GM18526 (cell line): ENCODE measurements around the gene TBX4.

Experiments used
- POLR2A ChIP-seq: IDR thresholded peaks from 3 replicates; pipeline ENCODE4 v1.6.1; 2011; ENCODE audit not compliant: insufficient read length; ENCODE audit errors: extremely low read depth

The TBX4 gene

GRCh38 chr17:61422116-61422799, 30.0 kb upstream of the TBX4 start:
- TF ChIP-seq POLR2A: no peak

DNA sequence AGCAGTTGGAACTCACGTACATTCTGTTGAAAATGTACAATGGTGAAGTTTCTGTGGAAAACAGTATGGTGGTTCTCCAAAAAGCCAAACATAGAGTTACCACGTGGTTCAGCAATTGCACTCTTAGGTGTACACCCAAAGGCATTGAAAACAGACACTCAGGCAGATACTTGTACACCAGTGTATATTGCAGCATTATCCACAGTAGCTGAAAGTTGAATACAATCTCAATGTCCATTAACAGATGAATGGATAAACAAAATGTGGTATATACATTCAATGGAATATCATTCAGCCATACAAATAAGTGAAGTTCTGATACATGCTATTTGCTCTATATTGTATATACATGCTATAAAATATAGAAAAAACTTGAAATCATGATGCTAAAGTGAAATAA, 29.4 kb upstream of the TBX4 start:
- no peak for TF ChIP-seq POLR2A

DNA sequence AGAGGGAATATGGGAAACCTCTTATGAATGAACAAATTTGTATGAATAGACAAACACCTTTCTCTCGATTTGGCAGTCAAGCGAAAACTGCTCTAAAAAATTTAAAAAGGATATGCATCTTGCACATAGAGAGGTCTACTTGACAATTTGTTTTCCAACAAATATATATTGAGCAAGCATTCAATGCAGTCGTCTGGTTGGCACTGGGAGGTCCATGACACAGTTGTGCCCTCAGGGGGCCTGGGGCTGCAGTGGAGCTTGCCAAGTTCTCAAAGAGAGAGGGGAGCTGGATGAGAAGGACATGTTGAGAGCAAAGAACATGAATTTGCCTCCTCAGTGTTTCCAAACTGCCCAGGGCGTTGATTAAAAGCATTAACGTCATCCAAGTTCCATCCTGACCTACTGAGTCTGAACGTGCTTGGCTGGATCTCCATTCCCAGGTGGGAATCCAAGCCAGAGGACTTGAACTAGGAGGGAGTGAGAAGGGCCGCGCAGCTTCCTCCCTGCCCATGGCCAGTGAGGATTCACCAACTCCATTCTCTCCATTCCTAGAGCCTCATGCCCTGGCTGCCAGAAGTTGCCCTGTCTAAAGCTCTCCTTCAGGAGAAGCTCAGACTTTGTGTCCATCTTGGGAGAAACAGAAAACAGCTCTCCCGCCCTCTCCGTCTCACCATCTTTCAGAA, 28.1 kb upstream of the TBX4 start:
- no peak for TF ChIP-seq POLR2A

- TF ChIP-seq POLR2A: no peak
Observed at GRCh38 chr17:61425682-61426481, 26.3 kb upstream of the TBX4 start.

GRCh38 chr17:61426482-61427304, 25.5 kb upstream of the TBX4 start:
- TF ChIP-seq POLR2A: no peak

DNA sequence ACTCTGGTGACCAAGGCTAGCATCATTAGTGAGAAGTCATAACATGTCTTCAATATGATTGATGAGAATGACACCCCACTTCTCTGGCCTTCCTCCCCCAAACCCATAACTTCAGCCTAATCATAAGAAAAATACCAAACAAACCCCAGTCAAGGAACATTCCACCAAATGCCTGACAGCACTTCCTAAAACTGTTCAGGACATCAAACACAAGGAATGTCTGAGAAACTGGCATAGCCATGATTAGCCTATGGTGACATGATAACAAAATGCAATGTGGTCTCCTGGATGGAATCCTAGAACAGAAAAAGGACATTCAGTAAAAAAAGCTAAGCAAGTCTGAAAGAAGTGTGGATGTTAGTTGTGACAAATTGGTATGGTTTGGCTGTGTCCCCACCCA, 24.7 kb upstream of the TBX4 start:
- TF ChIP-seq POLR2A: no peak

- TF ChIP-seq POLR2A: no peak
Observed at GRCh38 chr17:61429274-61429673, 22.9 kb upstream of the TBX4 start.

DNA sequence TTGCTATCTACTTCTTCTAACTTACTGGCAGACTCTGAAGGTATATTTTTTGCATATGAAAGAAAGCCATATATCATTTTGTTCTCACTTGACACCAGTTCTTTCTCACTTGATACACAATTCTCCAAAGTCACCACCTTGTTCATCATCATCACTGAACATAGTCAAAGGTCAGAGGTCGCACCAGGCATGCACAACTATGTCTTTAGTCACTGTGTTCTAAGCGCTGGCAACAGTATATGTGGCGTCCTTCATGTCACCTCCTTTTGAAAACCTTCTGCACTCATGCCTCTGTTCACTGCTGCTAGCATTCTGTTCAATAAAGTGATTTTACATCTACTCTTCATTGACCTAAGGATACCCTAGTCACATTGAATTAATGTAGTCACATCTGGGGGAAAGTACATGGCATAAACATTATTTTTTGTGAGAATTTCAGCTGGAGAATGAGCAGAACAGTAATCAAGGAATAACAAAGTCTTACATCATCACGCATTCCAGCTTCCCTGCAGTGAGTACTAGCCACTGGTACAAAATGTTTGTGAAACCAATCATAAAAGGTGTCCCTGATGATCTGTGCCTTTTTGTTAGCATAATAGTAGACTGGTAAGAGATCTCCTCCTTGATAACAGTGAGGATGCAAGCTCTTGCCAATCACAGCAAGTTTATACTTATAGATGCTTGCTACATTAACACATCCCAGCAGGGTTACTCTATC, 20.5 kb upstream of the TBX4 start:
- TF ChIP-seq POLR2A: no peak

DNA sequence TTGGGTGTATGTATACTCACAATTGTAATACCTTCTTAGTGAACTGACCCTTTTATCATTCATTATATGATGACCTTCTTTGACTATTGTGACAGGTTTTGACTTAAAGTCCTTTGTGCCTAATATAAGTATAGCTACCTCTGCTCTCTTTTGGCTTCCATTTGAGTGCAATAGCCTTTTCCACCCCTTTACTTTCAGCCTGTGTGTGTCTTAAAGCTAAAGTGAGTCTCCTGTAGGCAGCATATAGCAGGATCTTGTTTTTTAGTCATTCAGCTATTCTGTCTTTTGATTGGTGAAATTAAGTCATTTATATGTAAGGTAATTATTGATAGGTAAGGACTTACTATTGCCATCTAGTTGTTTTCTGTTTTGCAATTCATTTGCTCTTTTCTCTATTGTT, 15.9 kb upstream of the TBX4 start:
- TF ChIP-seq POLR2A: no peak

GRCh38 chr17:61436995-61437704, 15.1 kb upstream of the TBX4 start:
- no peak for TF ChIP-seq POLR2A

DNA sequence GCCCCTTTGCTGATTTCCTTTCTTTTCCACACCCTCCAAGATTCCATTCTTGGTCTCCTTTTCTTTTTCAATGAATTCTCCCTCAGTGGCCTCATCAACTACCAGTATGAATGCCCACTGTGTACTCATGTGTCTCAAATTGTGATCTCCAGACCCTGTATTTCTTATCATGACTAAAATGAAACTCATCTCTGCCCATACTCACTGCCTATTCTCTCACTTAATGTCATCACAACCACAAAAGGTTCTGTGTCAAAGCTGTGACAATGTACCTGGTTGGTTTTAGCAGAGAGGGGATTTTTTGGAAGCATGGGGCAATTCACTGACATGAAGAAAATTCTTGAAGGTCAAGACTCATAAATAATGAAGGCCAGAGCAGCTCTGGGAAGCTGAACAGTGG, 11.5 kb upstream of the TBX4 start:
- no peak for TF ChIP-seq POLR2A

GRCh38 chr17:61442136-61442775, 10.0 kb upstream of the TBX4 start:
- no peak for TF ChIP-seq POLR2A

- TF ChIP-seq POLR2A: no peak
Observed at GRCh38 chr17:61442878-61443474, 9.2 kb upstream of the TBX4 start.
